Effector memory CD8-positive, alpha-beta T cell (primary cell): ENCODE data around the gene KIRREL3.

ENCODE experiments used
- ATAC-seq: fragments of 150-1000 bp; cut with Tn5 transposase; replicated peaks from 2 replicates; pipeline ENCODE4 v1.10.0; 2021; ENCODE audit warnings: mild to moderate bottlenecking, moderate library complexity
- DNase-seq, 3 experiments: peaks; one replicate each; pipeline ENCODE4 v3.0.0; 2021
- H3K27ac Mint-ChIP-seq, 2 donors: one replicate each; pipeline ENCODE4 v1.8.0; 2022; ENCODE audit warnings: mild to moderate bottlenecking in 2 of 2, mixed read lengths in 2 of 2, moderate library complexity in 2 of 2
- H3K27me3 Mint-ChIP-seq, 2 donors: one replicate each; pipeline ENCODE4 v1.8.0; 2022; ENCODE audit warnings: mixed read lengths in 2 of 2
- H3K36me3 Mint-ChIP-seq: one replicate; pipeline ENCODE4 v1.8.0; 2022; ENCODE audit warnings: mild to moderate bottlenecking, moderate library complexity, mixed read lengths; ENCODE audit not compliant: insufficient read depth
- H3K4me1 Mint-ChIP-seq, 2 donors: one replicate each; pipeline ENCODE4 v1.8.0; 2022; ENCODE audit warnings: low read depth in 2 of 2, mixed read lengths in 2 of 2
- H3K4me3 Mint-ChIP-seq, 2 donors: one replicate each; pipeline ENCODE4 v1.8.0; 2022; ENCODE audit warnings: mild to moderate bottlenecking in 2 of 2, mixed read lengths in 2 of 2, moderate library complexity in 2 of 2
- H3K9me3 Mint-ChIP-seq, 2 donors: one replicate each; pipeline ENCODE4 v1.8.0; 2022; ENCODE audit warnings: mixed read lengths in 2 of 2

Gene KIRREL3

GRCh38 chr11:126432065-126432461 is 568.5 kb downstream of the KIRREL3 start:
- H3K9me3 Mint-ChIP-seq: no peaks in the 10 kb centered on the region
- H3K27ac Mint-ChIP-seq: no peak overlapping the region
- peaks cover 0 to 9% of the 10 kb centered on the region in 2 donors for H3K27me3 Mint-ChIP-seq
- no peak for DNase-seq
- no peaks in the 10 kb centered on the region for H3K36me3 Mint-ChIP-seq
- no peak for ATAC-seq
- H3K4me3 Mint-ChIP-seq: no peak overlapping the region
- peaks cover 2% of the 10 kb centered on the region in 2 donors for H3K4me1 Mint-ChIP-seq

GRCh38 chr11:126431401-126432064 is 569.0 kb downstream of the KIRREL3 start:
- DNase-seq (no peak), ATAC-seq (no peak)
- no peak overlapping the region for H3K27ac Mint-ChIP-seq
- peaks cover 0 to 9% of the 10 kb centered on the region in 2 donors for H3K27me3 Mint-ChIP-seq
- H3K9me3 Mint-ChIP-seq: no peaks in the 10 kb centered on the region
- peaks cover 2 to 6% of the 10 kb centered on the region in 2 donors for H3K4me1 Mint-ChIP-seq
- no peak overlapping the region for H3K4me3 Mint-ChIP-seq
- no peaks in the 10 kb centered on the region for H3K36me3 Mint-ChIP-seq

GRCh38 chr11:126430581-126431335 is 569.8 kb downstream of the KIRREL3 start:
- Mint-ChIP-seq H3K36me3 (no peaks in the 10 kb centered on the region), H3K27me3 (peaks cover 0 to 9% of the 10 kb centered on the region in 2 donors), H3K4me3 (no peak overlapping the region), H3K9me3 (no peaks in the 10 kb centered on the region), H3K27ac (no peak overlapping the region), H3K4me1 (peaks cover 2 to 6% of the 10 kb centered on the region in 2 donors)
- DNase-seq (no peak), ATAC-seq (no peak)

GRCh38 chr11:126426820-126427749 is 573.5 kb downstream of the KIRREL3 start:
- H3K27me3 Mint-ChIP-seq: peaks cover 0 to 9% of the 10 kb centered on the region in 2 donors
- ATAC-seq (no peak), DNase-seq (no peak)
- no peaks in the 10 kb centered on the region for H3K9me3 Mint-ChIP-seq
- H3K36me3 Mint-ChIP-seq: no peaks in the 10 kb centered on the region
- peak overlapping the region in 1 of 2 donors; percentile 45 for H3K27ac Mint-ChIP-seq
- H3K4me1 Mint-ChIP-seq: peaks cover 2 to 6% of the 10 kb centered on the region in 2 donors
- H3K4me3 Mint-ChIP-seq: no peak overlapping the region

GRCh38 chr11:126426106-126426505 is 574.5 kb downstream of the KIRREL3 start:
- no peak overlapping the region for H3K4me3 Mint-ChIP-seq
- peaks cover 4% of the 10 kb centered on the region for H3K36me3 Mint-ChIP-seq
- peaks cover 2 to 6% of the 10 kb centered on the region in 2 donors for H3K4me1 Mint-ChIP-seq
- H3K27ac Mint-ChIP-seq: no peak overlapping the region
- ATAC-seq: no peak
- DNase-seq: no peak
- H3K9me3 Mint-ChIP-seq: no peaks in the 10 kb centered on the region
- H3K27me3 Mint-ChIP-seq: peaks cover 0 to 3% of the 10 kb centered on the region in 2 donors

- no peak overlapping the region for H3K4me3 Mint-ChIP-seq
- ATAC-seq (no peak), DNase-seq (no peak)
- H3K4me1 Mint-ChIP-seq: peaks cover 2 to 6% of the 10 kb centered on the region in 2 donors
- peaks cover 4% of the 10 kb centered on the region for H3K36me3 Mint-ChIP-seq
- peak overlapping the region in 1 of 2 donors; percentile 6 for H3K27ac Mint-ChIP-seq
- no peaks in the 10 kb centered on the region for H3K9me3 Mint-ChIP-seq
- H3K27me3 Mint-ChIP-seq: no peaks in the 10 kb centered on the region
Observed at GRCh38 chr11:126424471-126425039, 576.0 kb downstream of the KIRREL3 start.

- Mint-ChIP-seq H3K9me3 (no peaks in the 10 kb centered on the region), H3K27ac (no peak overlapping the region), H3K4me1 (peaks cover 2 to 6% of the 10 kb centered on the region in 2 donors)
Observed at GRCh38 chr11:126423743-126424142, 576.8 kb downstream of the KIRREL3 start.

GRCh38 chr11:126423154-126423553 is 577.4 kb downstream of the KIRREL3 start:
- no peak for DNase-seq
- Mint-ChIP-seq H3K36me3 (peaks cover 4% of the 10 kb centered on the region), H3K9me3 (no peaks in the 10 kb centered on the region), H3K4me3 (no peak overlapping the region), H3K27me3 (no peaks in the 10 kb centered on the region), H3K27ac (no peak overlapping the region), H3K4me1 (peaks cover 2 to 6% of the 10 kb centered on the region in 2 donors)
- no peak for ATAC-seq

More at GRCh38 chr11:126423743-126424142, 576.8 kb downstream of the KIRREL3 start:
- no peak for DNase-seq
- no peak overlapping the region for H3K4me3 Mint-ChIP-seq
- no peak for ATAC-seq
- H3K36me3 Mint-ChIP-seq: peaks cover 4% of the 10 kb centered on the region
- no peaks in the 10 kb centered on the region for H3K27me3 Mint-ChIP-seq

GRCh38 chr11:126422446-126422845 is 578.1 kb downstream of the KIRREL3 start:
- Mint-ChIP-seq H3K27me3 (no peaks in the 10 kb centered on the region), H3K9me3 (no peaks in the 10 kb centered on the region), H3K27ac (no peak overlapping the region), H3K4me1 (peaks cover 2 to 6% of the 10 kb centered on the region in 2 donors), H3K36me3 (peaks cover 4% of the 10 kb centered on the region), H3K4me3 (no peak overlapping the region)
- ATAC-seq (no peak), DNase-seq (no peak)

GRCh38 chr11:126421271-126421671 is 579.3 kb downstream of the KIRREL3 start:
- DNase-seq: no peak
- Mint-ChIP-seq H3K27ac (no peak overlapping the region), H3K4me1 (peaks cover 0 to under 1% of the 10 kb centered on the region in 2 donors), H3K36me3 (peaks cover 4% of the 10 kb centered on the region), H3K27me3 (no peaks in the 10 kb centered on the region), H3K9me3 (no peaks in the 10 kb centered on the region), H3K4me3 (no peak overlapping the region)
- no peak for ATAC-seq

- Mint-ChIP-seq H3K27ac (no peak overlapping the region), H3K4me1 (peaks cover 4 to 5% of the 10 kb centered on the region in 2 donors), H3K27me3 (no peaks in the 10 kb centered on the region), H3K4me3 (no peak overlapping the region), H3K9me3 (no peaks in the 10 kb centered on the region), H3K36me3 (peaks cover 4% of the 10 kb centered on the region)
- no peak for ATAC-seq
- no peak for DNase-seq
Observed at GRCh38 chr11:126420698-126421256, 579.8 kb downstream of the KIRREL3 start.

- Mint-ChIP-seq H3K27ac (no peak overlapping the region), H3K36me3 (peaks cover 4% of the 10 kb centered on the region), H3K9me3 (no peaks in the 10 kb centered on the region), H3K4me3 (no peak overlapping the region), H3K4me1 (peaks cover 4 to 7% of the 10 kb centered on the region in 2 donors), H3K27me3 (no peaks in the 10 kb centered on the region)
- ATAC-seq (no peak), DNase-seq (no peak)
Observed at GRCh38 chr11:126419801-126420697, 580.5 kb downstream of the KIRREL3 start.
